A673 (cell line): ENCODE measurements around the gene POU3F1.

Source experiments
- EZH2 ChIP-seq: fragments of 200-600 bp; sonication (generic); IDR thresholded peaks from 2 replicates; pipeline ENCODE4 v1.6.1; 2017; ENCODE audit warnings: borderline replicate concordance, low read depth, mild to moderate bottlenecking, mixed read lengths, antibody characterized with exemption, low read length; ENCODE audit not compliant: poor library complexity, severe bottlenecking
- TF ChIP-seq, protein P1 (sequence below): fragments of 300-800, 200-600 bp; sonication (generic); conservative IDR thresholded peaks from 2 replicates; pipeline ENCODE4 v1.5.1; 2017; ENCODE audit warnings: low read depth, mild to moderate bottlenecking, antibody characterized with exemption, low read length, moderate library complexity, mixed read lengths

DNA sequence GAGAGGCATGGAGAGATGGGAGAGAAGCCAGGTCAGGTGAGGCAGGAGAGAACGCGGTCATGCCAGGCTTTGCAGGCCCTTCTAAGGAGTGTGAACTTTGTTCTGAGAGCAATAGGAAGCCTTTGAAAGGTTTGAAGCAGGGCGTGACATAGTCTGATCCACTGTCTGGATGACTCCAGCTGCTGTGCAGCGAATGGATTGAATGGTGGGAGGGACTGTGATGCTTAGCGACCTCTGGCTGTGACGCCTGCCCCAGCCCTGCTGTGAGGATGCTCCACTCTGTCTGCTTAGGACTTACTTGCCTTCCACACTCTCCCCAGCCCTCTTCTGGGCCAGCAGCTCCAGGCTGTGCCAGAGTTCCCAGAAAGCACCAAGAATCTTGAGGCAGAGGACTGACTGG, 41.8 kb upstream of the POU3F1 start:
- TF ChIP-seq, protein P1, sequence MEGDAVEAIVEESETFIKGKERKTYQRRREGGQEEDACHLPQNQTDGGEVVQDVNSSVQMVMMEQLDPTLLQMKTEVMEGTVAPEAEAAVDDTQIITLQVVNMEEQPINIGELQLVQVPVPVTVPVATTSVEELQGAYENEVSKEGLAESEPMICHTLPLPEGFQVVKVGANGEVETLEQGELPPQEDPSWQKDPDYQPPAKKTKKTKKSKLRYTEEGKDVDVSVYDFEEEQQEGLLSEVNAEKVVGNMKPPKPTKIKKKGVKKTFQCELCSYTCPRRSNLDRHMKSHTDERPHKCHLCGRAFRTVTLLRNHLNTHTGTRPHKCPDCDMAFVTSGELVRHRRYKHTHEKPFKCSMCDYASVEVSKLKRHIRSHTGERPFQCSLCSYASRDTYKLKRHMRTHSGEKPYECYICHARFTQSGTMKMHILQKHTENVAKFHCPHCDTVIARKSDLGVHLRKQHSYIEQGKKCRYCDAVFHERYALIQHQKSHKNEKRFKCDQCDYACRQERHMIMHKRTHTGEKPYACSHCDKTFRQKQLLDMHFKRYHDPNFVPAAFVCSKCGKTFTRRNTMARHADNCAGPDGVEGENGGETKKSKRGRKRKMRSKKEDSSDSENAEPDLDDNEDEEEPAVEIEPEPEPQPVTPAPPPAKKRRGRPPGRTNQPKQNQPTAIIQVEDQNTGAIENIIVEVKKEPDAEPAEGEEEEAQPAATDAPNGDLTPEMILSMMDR: no peak
- TF ChIP-seq EZH2: no peak
